ENCODE results near the gene PRR13.

DNA sequence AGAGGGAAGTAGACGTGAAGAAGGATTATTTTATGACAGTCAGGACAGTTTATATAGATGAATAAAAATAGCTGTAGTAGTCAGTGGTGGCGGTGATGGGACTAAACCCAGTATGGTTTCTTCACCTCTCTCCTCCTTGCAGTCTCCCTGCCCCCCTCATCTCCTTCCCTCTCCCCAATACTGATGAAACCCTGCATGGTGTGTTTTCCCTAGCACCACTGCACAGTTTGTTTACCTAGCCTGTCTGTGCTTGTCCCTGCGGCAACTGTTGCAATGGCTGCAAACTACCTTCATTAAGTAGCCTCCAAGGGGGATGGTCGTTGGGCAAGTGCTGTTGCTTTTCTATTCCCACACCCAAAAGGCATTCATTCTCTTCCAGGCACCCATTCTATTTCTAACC is 25.1 kb downstream of the PRR13 start:
- TF ChIP-seq ZNF274 (IDR thresholded peaks at IDR 0.05; ENCODE audit: low read depth, low read length) (no peak), YY1 (IDR thresholded peaks at IDR 0.05; ENCODE audit: insufficient read depth, insufficient read length) (no peak), SUZ12 (IDR thresholded peaks at IDR 0.05; ENCODE audit: extremely low read depth, insufficient read depth, insufficient read length) (no peak)
